BJ (cell line): ENCODE measurements around the gene SH2D3A. TPM values are rescaled to one million over a fixed set of nuclear protein-coding genes. Genes with fewer than 3 reads are reported as not detected.

Experiments used
- CTCF ChIA-PET: fragments of 350-600 bp; formaldehyde crosslinking; extraction: SDS; loops from one replicate; lab custom pipeline; 2021; ENCODE audit warnings: antibody characterized with exemption, inconsistent platforms; lab: Yijun Ruan, JAX
- POLR2A ChIA-PET: fragments of 300-600 bp; sonication (Branson Sonifier 250); formaldehyde crosslinking; extraction: SDS; loops from one replicate; lab custom pipeline; 2021; ENCODE audit warnings: antibody characterized with exemption; lab: Charles Lee
- DNase-seq: peaks from one replicate; pipeline ENCODE4 v3.0.0-alpha.2; 2011; ENCODE audit warnings: low read depth
- H3K27me3 ChIP-seq: 2 replicates; pipeline ENCODE4 v1.6.0; 2011; ENCODE audit warnings: low read length; ENCODE audit not compliant: control insufficient read depth, insufficient read depth
- H3K36me3 ChIP-seq: 2 replicates; pipeline ENCODE4 v1.5.1; 2011; ENCODE audit warnings: low read length; ENCODE audit not compliant: control insufficient read depth, insufficient read depth
- H3K4me3 ChIP-seq: 2 replicates; pipeline ENCODE4 v1.5.1; 2011; ENCODE audit warnings: low read depth, mild to moderate bottlenecking, control low read depth, low read length
- CTCF ChIP-seq: IDR thresholded peaks from 2 replicates; pipeline ENCODE4 v1.5.1; 2011; ENCODE audit warnings: low read depth, mild to moderate bottlenecking, control low read depth, inconsistent platforms, low read length, moderate library complexity; ENCODE audit not compliant: insufficient read depth
- polyA plus RNA-seq: library from polyadenylated mRNA; depleted of rRNA; stranded (reverse); fragments of >200 nt; gene quantifications from 2 replicates; pipeline ENCODE4 v1.2.3, GENCODE V29; 2011

SH2D3A gene
- polyA plus RNA-seq, 1 experiment: 0.07 TPM

- Histone ChIP-seq H3K27me3 (no peaks in the 10 kb centered on the region), H3K36me3 (no peaks in the 10 kb centered on the region), H3K4me3 (no peak overlapping the region)
- no peak for DNase-seq
- TF ChIP-seq CTCF: no peak
- ChIA-PET CTCF (interaction anchor here (1.7 kb wide), 2 partner anchors 12 to 13 kb away, joined by 3 to 5 read pairs; no protein-coding TSS in a partner anchor), POLR2A (no interaction called here)
These were observed 42.4 kb downstream of the SH2D3A start for GRCh38 chr19:6724631-6725492.

GRCh38 chr19:6723738-6724137 lies 43.5 kb downstream of the SH2D3A start:
- no peak for DNase-seq

GRCh38 chr19:6723108-6723618 lies 44.1 kb downstream of the SH2D3A start:
- CTCF ChIA-PET: no interaction called here

More at GRCh38 chr19:6723738-6724137, 43.5 kb downstream of the SH2D3A start:
- Histone ChIP-seq H3K36me3 (no peaks in the 10 kb centered on the region), H3K4me3 (no peak overlapping the region), H3K27me3 (no peaks in the 10 kb centered on the region)
- TF ChIP-seq CTCF: no peak
- ChIA-PET CTCF (no interaction called here), POLR2A (no interaction called here)

GRCh38 chr19:6721773-6722172 lies 45.5 kb downstream of the SH2D3A start:
- Histone ChIP-seq H3K27me3 (no peaks in the 10 kb centered on the region), H3K36me3 (no peaks in the 10 kb centered on the region), H3K4me3 (no peak overlapping the region)
- TF ChIP-seq CTCF: no peak
- DNase-seq: no peak
- POLR2A ChIA-PET: no interaction called here
- CTCF ChIA-PET: no interaction called here

More at GRCh38 chr19:6723108-6723618, 44.1 kb downstream of the SH2D3A start:
- POLR2A ChIA-PET: no interaction called here
- Histone ChIP-seq H3K36me3 (no peaks in the 10 kb centered on the region), H3K4me3 (no peak overlapping the region), H3K27me3 (no peaks in the 10 kb centered on the region)
- TF ChIP-seq CTCF: no peak
- no peak for DNase-seq

GRCh38 chr19:6721138-6721474 lies 46.1 kb downstream of the SH2D3A start:
- no peak overlapping the region for H3K4me3 ChIP-seq
- no peak for TF ChIP-seq CTCF
- ChIA-PET CTCF (interaction anchor here (1.1 to 1.4 kb wide), 2 partner anchors 16 to 17 kb away, joined by 3 to 4 read pairs; no protein-coding TSS in a partner anchor), POLR2A (interaction anchor here (0.6 kb wide), 1 partner anchor 327 kb away, joined by 5 read pairs; no protein-coding TSS in a partner anchor)
- H3K36me3 ChIP-seq: no peaks in the 10 kb centered on the region
- DNase-seq: no peak
- H3K27me3 ChIP-seq: no peaks in the 10 kb centered on the region
